Right lobe of liver (tissue), 6 donors: ENCODE data around the gene PIGL. TPM values are rescaled to one million over a fixed set of nuclear protein-coding genes. Genes with fewer than 3 reads are reported as not detected.

ENCODE experiments used
- ATAC-seq, 4 donors: fragments of 200-7000 bp; cut with Tn5 transposase; one replicate each; pipeline ENCODE4 v1.9.1; 2020; ENCODE audit warnings: mild to moderate bottlenecking in 4 of 4, moderate library complexity in 4 of 4
- DNase-seq, 3 donors: peaks; one replicate each; pipeline ENCODE4 v3.0.0-alpha.2; 2020
- H3K27ac ChIP-seq, 3 donors: fragments of 200-600 bp; one replicate each; pipeline ENCODE4 v1.8.0; 2022
- H3K27me3 ChIP-seq, 2 donors: fragments of 200-600 bp; one replicate each; pipeline ENCODE4 v1.8.0; 2022
- H3K36me3 ChIP-seq, 4 donors: fragments of 200-600 bp; sonication (generic) in 1 of 4; one replicate each; pipeline versions ENCODE4 v1.5.1 to v1.8.0; 2017 to 2022; ENCODE audit warnings: control low read depth in 1 of 4
- H3K4me1 ChIP-seq, 4 donors: fragments of 200-600 bp; sonication (generic) in 1 of 4; one replicate each; pipeline versions ENCODE4 v1.5.1 to v1.8.0; 2017 to 2022; ENCODE audit warnings: control low read depth in 1 of 4
- H3K4me3 ChIP-seq, 3 donors: fragments of 200-600 bp; one replicate each; pipeline ENCODE4 v1.8.0; 2022
- H3K9me3 ChIP-seq, 4 donors: fragments of 200-600 bp; sonication (generic) in 1 of 4; one replicate each; pipeline versions ENCODE4 v1.5.1 to v1.8.0; 2017 to 2022; ENCODE audit warnings: control low read depth in 1 of 4
- CTCF ChIP-seq, 4 donors: fragments of 200-600 bp in 3 of 4; fragments of 450-650 bp in 1 of 4; IDR thresholded peaks; one replicate each; pipeline versions ENCODE4 v1.5.1 to v1.8.0; 2016 to 2022; ENCODE audit warnings: antibody characterized with exemption in 4 of 4, mild to moderate bottlenecking in 2 of 4
- POLR2A ChIP-seq: fragments of 450-650 bp; IDR thresholded peaks from one replicate; pipeline ENCODE4 v1.6.1; 2017; ENCODE audit warnings: antibody characterized with exemption, mild to moderate bottlenecking
- WGBS: methylation state at CpG from one replicate; pipeline ENCODE4 v1.1.6; 2018; ENCODE audit warnings: low coverage, low lambda C conversion rate; ENCODE audit not compliant: insufficient coverage; ENCODE audit errors: missing lambda C conversion rate; 5-methylcytosine and 5-hydroxymethylcytosine counted together
- intact Hi-C, 2 donors: fragments of 100-400 bp; cut with DNase I; formaldehyde crosslinking; loops; one replicate each; pipeline versions ENCODE4 v1.11.2 to v1.14.1; 2022
- total RNA-seq, 6 experiments: library from RNA; depleted of rRNA in 2 of 6; stranded (reverse); fragments of >200 nt in 2 of 6; fragmentation: NEBNext Ultra II Directional in 3 of 6; extraction: Animal tissue kit (Norgen Biotek cat#: 25700) in 3 of 6; gene quantifications; one replicate each; pipeline versions ENCODE4 v1.1.0 to v1.2.4, GENCODE V29; 2016 to 2023
- donor health status: DM: no; HTN: yes; CAD: no.
- donor health status: DM: no; HTN: no; CAD: no.
- donor health status: DM: no; HTN: no; CAD: no.
- donor health status: DM: no; HTN: yes; CAD: no.
- donor health status: DM: no; HTN: yes; CAD: no.

The PIGL gene
- total RNA-seq, 6 experiments from 2014 or later: 8.5 to 29.7 (median 14.9) TPM

GRCh38 chr17:16283705-16284104 is 66.7 kb downstream of the PIGL start:
- intact Hi-C loops: no loop called here
- Histone ChIP-seq H3K4me1 (peaks cover 0 to 35% (median 16%) of the 10 kb centered on the region in 4 donors), H3K9me3 (no peaks in the 10 kb centered on the region), H3K4me3 (no peak overlapping the region), H3K27ac (no peak overlapping the region), H3K36me3 (no peaks in the 10 kb centered on the region), H3K27me3 (no peaks in the 10 kb centered on the region)
- DNase-seq: no peak
- TF ChIP-seq CTCF (IDR thresholded peaks at IDR 0.05) (no peak), POLR2A (no peak)
- no peak for ATAC-seq
- 70% methylated on average over 4 of the region's 9 CpGs for WGBS

- WGBS: 16% methylated on average over 6 of the region's 6 CpGs
- no peak for DNase-seq
- intact Hi-C loops: no loop called here
- ATAC-seq: no peak
- TF ChIP-seq CTCF (IDR thresholded peaks at IDR 0.05) (peak; percentile 57 to 77 (median 66)), POLR2A (no peak)
- peak overlapping the region; percentile 90 to 97 (median 96) for H3K27ac ChIP-seq
- H3K36me3 ChIP-seq: no peaks in the 10 kb centered on the region
- H3K4me3 ChIP-seq: no peak overlapping the region
- H3K9me3 ChIP-seq: no peaks in the 10 kb centered on the region
- H3K27me3 ChIP-seq: no peaks in the 10 kb centered on the region
- peaks cover 0 to 47% (median 16%) of the 10 kb centered on the region in 4 donors for H3K4me1 ChIP-seq
These were observed 68.6 kb downstream of the PIGL start for GRCh38 chr17:16285646-16286008.

GRCh38 chr17:16286009-16286946 is 69.3 kb downstream of the PIGL start:
- Histone ChIP-seq H3K36me3 (no peaks in the 10 kb centered on the region), H3K4me1 (peaks cover 0 to 47% (median 16%) of the 10 kb centered on the region in 4 donors), H3K27ac (peak overlapping the region; percentile 90 to 97 (median 96)), H3K4me3 (peak overlapping the region in 1 of 3 donors; percentile 3), H3K9me3 (no peaks in the 10 kb centered on the region), H3K27me3 (no peaks in the 10 kb centered on the region)
- 23% methylated on average over 21 of the region's 26 CpGs for WGBS
- ATAC-seq (peak; percentile 86 to 94 (median 92)), DNase-seq (peak; percentile 87 to 95 (median 93))
- intact Hi-C loops: no loop called here
- TF ChIP-seq POLR2A (peak; percentile 79), CTCF (IDR thresholded peaks at IDR 0.05) (no peak)

- Histone ChIP-seq H3K9me3 (no peaks in the 10 kb centered on the region), H3K27ac (peak overlapping the region; percentile 90 to 97 (median 96)), H3K27me3 (no peaks in the 10 kb centered on the region), H3K36me3 (no peaks in the 10 kb centered on the region), H3K4me1 (peaks cover 0 to 47% (median 16%) of the 10 kb centered on the region in 4 donors), H3K4me3 (no peak overlapping the region)
- WGBS: 60% methylated on average over 3 of the region's 10 CpGs
- intact Hi-C loops: no loop called here
- peak in 1 of 3 donors; percentile 27 for DNase-seq
- no peak for TF ChIP-seq POLR2A
- TF ChIP-seq CTCF (IDR thresholded peaks at IDR 0.05): no peak
- no peak for ATAC-seq
These were observed 70.0 kb downstream of the PIGL start for GRCh38 chr17:16286947-16287562.
